H1 (cell line): ENCODE measurements around the gene DUOX1. TPM values are rescaled to one million over a fixed set of nuclear protein-coding genes. Genes with fewer than 3 reads are reported as not detected.

Source experiments
- CTCF ChIA-PET: fragments of 300-600 bp; sonication (Branson Sonifier 250); formaldehyde crosslinking; loops from one replicate; lab custom pipeline; 2021; ENCODE audit not compliant: partially characterized antibody; lab: Charles Lee
- POLR2A ChIA-PET: fragments of 300-600 bp; sonication (Branson Sonifier 250); formaldehyde crosslinking; loops from one replicate; lab custom pipeline; 2021; ENCODE audit warnings: inconsistent platforms; ENCODE audit not compliant: partially characterized antibody; lab: Charles Lee
- DNase-seq, 2 experiments: peaks; one replicate each; pipeline versions ENCODE4 v3.0.0 to v3.0.0-alpha.2; 2010 to 2022; ENCODE audit warnings: low spot score in 2 of 2, low read depth in 1 of 2, mixed read lengths in 1 of 2
- FAIRE-seq: peaks from 2 replicates; lab custom pipeline; 2011; peaks lifted over from hg19 to GRCh38; lab: Jason Lieb, UNC
- H2AFZ ChIP-seq: 2 replicates; pipeline ENCODE4 v1.8.1; 2012; ENCODE audit warnings: low read length, inconsistent platforms
- H2AK5ac ChIP-seq: 2 replicates; pipeline ENCODE4 v1.6.1; 2013; ENCODE audit warnings: low read depth, low read length
- H2BK120ac ChIP-seq: replicated peaks from 2 replicates; pipeline ENCODE3; 2013; ENCODE audit warnings: low read depth, low read length, inconsistent platforms
- H2BK12ac ChIP-seq: 2 replicates; pipeline ENCODE4 v1.6.1; 2013; ENCODE audit warnings: low read depth, low read length
- H2BK15ac ChIP-seq: 2 replicates; pipeline ENCODE4 v1.6.1; 2013; ENCODE audit warnings: low read length
- H2BK20ac ChIP-seq: 2 replicates; pipeline ENCODE4 v1.6.1; 2013; ENCODE audit warnings: low read length
- H2BK5ac ChIP-seq: 2 replicates; pipeline ENCODE4 v1.6.1; 2013; ENCODE audit warnings: low read depth, low read length
- H3K14ac ChIP-seq: 2 replicates; pipeline ENCODE4 v1.6.1; 2013; ENCODE audit warnings: inconsistent platforms; ENCODE audit not compliant: insufficient read length
- H3K18ac ChIP-seq: 2 replicates; pipeline ENCODE4 v1.6.1; 2013; ENCODE audit warnings: low read length; ENCODE audit errors: extremely low read depth
- H3K23ac ChIP-seq: 2 replicates; pipeline ENCODE4 v1.6.1; 2013; ENCODE audit warnings: inconsistent platforms; ENCODE audit not compliant: insufficient read length
- H3K23me2 ChIP-seq: 2 replicates; pipeline ENCODE4 v1.6.1; 2013; ENCODE audit warnings: low read depth, low read length
- H3K27ac ChIP-seq: 2 replicates; pipeline ENCODE4 v1.6.1; 2011; ENCODE audit warnings: low read depth, low read length, inconsistent platforms
- H3K27me3 ChIP-seq, 4 experiments: replicated peaks in 1 of 4; 1 replicate in 1 of 4; 2 replicates in 3 of 4; pipeline versions ENCODE4 v1.6.1 to v1.8.1; 2011 to 2013; ENCODE audit warnings: low read length in 3 of 4, mild to moderate bottlenecking in 3 of 4, inconsistent platforms in 2 of 4, mixed read lengths in 2 of 4, moderate library complexity in 1 of 4; ENCODE audit not compliant: control insufficient read depth in 3 of 4, insufficient read depth in 3 of 4; ENCODE audit errors: extremely low read depth in 1 of 4
- H3K36me3 ChIP-seq, 4 experiments: 2 replicates each; pipeline versions ENCODE4 v1.6.1 to v1.8.1; 2011 to 2013; ENCODE audit warnings: mild to moderate bottlenecking in 4 of 4, low read length in 3 of 4, moderate library complexity in 2 of 4, control low read depth in 1 of 4, inconsistent platforms in 1 of 4; ENCODE audit not compliant: insufficient read depth in 4 of 4, control insufficient read depth in 2 of 4
- H3K4ac ChIP-seq: replicated peaks from 2 replicates; pipeline ENCODE3; 2013; ENCODE audit warnings: low read length, low read depth, mixed read lengths, inconsistent platforms; ENCODE audit not compliant: insufficient read length
- H3K4me1 ChIP-seq, 4 experiments: replicated peaks in 1 of 4; 1 replicate in 1 of 4; 2 replicates in 3 of 4; pipeline versions ENCODE4 v1.6.1 to v1.8.1; 2011 to 2013; ENCODE audit warnings: low read length in 3 of 4, inconsistent platforms in 2 of 4, mixed read lengths in 1 of 4; ENCODE audit not compliant: insufficient read depth in 4 of 4, control insufficient read depth in 3 of 4
- H3K4me2 ChIP-seq, 2 experiments: 2 replicates each; pipeline versions ENCODE4 v1.6.1 to v1.8.1; 2011 to 2013; ENCODE audit warnings: low read depth in 2 of 2, low read length in 2 of 2, control low read depth in 1 of 2, inconsistent platforms in 1 of 2, mild to moderate bottlenecking in 1 of 2; ENCODE audit not compliant: insufficient read depth in 1 of 2
- H3K4me3 ChIP-seq, 4 experiments: fragments of 200-600, 300-600 bp in 1 of 4; sonication (generic), shearing (Covaris generic), sonication (Bioruptor Twin) in 1 of 4; 2 replicates each; pipeline versions ENCODE4 v1.5.1 to v1.8.1; 2011 to 2016; ENCODE audit warnings: low read length in 4 of 4, low read depth in 3 of 4, control low read depth in 2 of 4, inconsistent platforms in 2 of 4, mild to moderate bottlenecking in 2 of 4, mixed read lengths in 1 of 4, moderate library complexity in 1 of 4; ENCODE audit not compliant: insufficient read depth in 2 of 4; ENCODE audit errors: extremely low read depth in 1 of 4
- H3K56ac ChIP-seq: replicated peaks from 2 replicates; pipeline ENCODE3; 2013; ENCODE audit warnings: low read depth, mild to moderate bottlenecking, mixed read lengths, low read length, inconsistent platforms; ENCODE audit not compliant: insufficient read length
- H3K79me1 ChIP-seq: 2 replicates; pipeline ENCODE4 v1.6.1; 2013; ENCODE audit warnings: low read depth, low read length, control low read depth
- H3K79me2 ChIP-seq, 2 experiments: 2 replicates each; pipeline versions ENCODE4 v1.6.1 to v1.8.1; 2012 to 2013; ENCODE audit warnings: low read length in 2 of 2, mild to moderate bottlenecking in 2 of 2, inconsistent platforms in 1 of 2; ENCODE audit not compliant: insufficient read depth in 2 of 2, control insufficient read depth in 1 of 2
- H3K9ac ChIP-seq, 4 experiments: replicated peaks in 1 of 4; 1 replicate in 1 of 4; 2 replicates in 3 of 4; pipeline versions ENCODE4 v1.6.1 to v1.8.1; 2011 to 2013; ENCODE audit warnings: low read depth in 3 of 4, low read length in 3 of 4, control low read depth in 2 of 4, mild to moderate bottlenecking in 2 of 4, moderate library complexity in 2 of 4, inconsistent platforms in 1 of 4; ENCODE audit errors: extremely low read depth in 1 of 4
- H3K9me3 ChIP-seq, 2 experiments: 2 replicates each; pipeline versions ENCODE4 v1.6.1 to v1.8.1; 2012 to 2013; ENCODE audit warnings: mild to moderate bottlenecking in 2 of 2, moderate library complexity in 2 of 2, control low read depth in 1 of 2, inconsistent platforms in 1 of 2, low read depth in 1 of 2, low read length in 1 of 2, mixed read lengths in 1 of 2; ENCODE audit not compliant: insufficient read depth in 2 of 2
- H4K20me1 ChIP-seq, 2 experiments: replicated peaks in 1 of 2; 2 replicates each; pipeline versions ENCODE3 to v1.8.1; 2011 to 2013; ENCODE audit warnings: inconsistent platforms in 2 of 2, low read length in 2 of 2, mild to moderate bottlenecking in 1 of 2; ENCODE audit not compliant: insufficient read depth in 2 of 2, control insufficient read depth in 1 of 2
- H4K5ac ChIP-seq: 2 replicates; pipeline ENCODE4 v1.6.1; 2013; ENCODE audit warnings: low read length, low read depth, mixed read lengths, inconsistent platforms; ENCODE audit not compliant: insufficient read length
- H4K8ac ChIP-seq: 2 replicates; pipeline ENCODE4 v1.8.0; 2013; ENCODE audit warnings: mild to moderate bottlenecking, moderate library complexity, low read length, inconsistent platforms; ENCODE audit not compliant: insufficient read depth; ENCODE audit errors: extremely low read depth
- H4K91ac ChIP-seq: replicated peaks from 2 replicates; pipeline ENCODE3; 2013; ENCODE audit warnings: low read length, mixed read lengths, inconsistent platforms; ENCODE audit not compliant: insufficient read length
- CREB1 ChIP-seq: IDR thresholded peaks from 2 replicates; pipeline ENCODE4 v1.6.1; 2012; ENCODE audit warnings: inconsistent platforms
- KDM1A ChIP-seq: fragments of 200-600, 300-600 bp; sonication (generic); IDR thresholded peaks from 2 replicates; pipeline ENCODE4 v1.7.1; 2016; ENCODE audit warnings: mild to moderate bottlenecking, low read length, borderline replicate concordance
- POLR2A ChIP-seq, 2 experiments: IDR thresholded peaks; 1 replicate in 1 of 2; 2 replicates in 1 of 2; pipeline ENCODE4 v1.6.1; 2011; ENCODE audit warnings: low read depth in 2 of 2, low read length in 2 of 2, mild to moderate bottlenecking in 2 of 2; ENCODE audit errors: control extremely low read depth in 1 of 2
- POLR2AphosphoS5 ChIP-seq: IDR thresholded peaks from 2 replicates; pipeline ENCODE4 v1.6.1; 2011; ENCODE audit warnings: low read depth, low read length
- SAP30 ChIP-seq: fragments of 300-600 bp; sonication (generic); IDR thresholded peaks from 2 replicates; pipeline ENCODE4 v1.7.1; 2012; ENCODE audit warnings: low read length, moderate library complexity, mild to moderate bottlenecking, inconsistent platforms; ENCODE audit not compliant: insufficient read depth, insufficient replicate concordance
- WGBS, 2 experiments: shearing (Covaris generic) in 1 of 2; methylation state at CpG; one replicate each; pipeline versions ENCODE4 v1.1.6 to v1.1.7; 2013 to 2015; ENCODE audit warnings: low lambda C conversion rate in 2 of 2, mixed read lengths in 2 of 2, inconsistent platforms in 1 of 2, low coverage in 1 of 2, missing lambda C conversion rate in 1 of 2; ENCODE audit not compliant: insufficient replicate concordance in 2 of 2, insufficient coverage in 1 of 2, insufficient read length in 1 of 2; ENCODE audit errors: extremely low coverage in 1 of 2, missing lambda C conversion rate in 1 of 2; 5-methylcytosine and 5-hydroxymethylcytosine counted together
- polyA plus RNA-seq, 7 experiments: library from polyadenylated mRNA; depleted of rRNA in 3 of 7; stranded (reverse) in 5 of 7; unstranded in 2 of 7; fragments of >200 nt in 5 of 7; fragments of 200-250 nt in 2 of 7; gene quantifications; 1 replicate in 5 of 7; 2 replicates in 1 of 7; 4 replicates in 1 of 7; pipeline versions ENCODE4 v1.2.1 to v1.2.3, GENCODE V29; 2011 to 2013; ENCODE audit warnings: missing spikeins in 2 of 7, mixed read lengths in 2 of 7
- total RNA-seq: library from RNA; stranded (reverse); fragmentation: NEBNext Ultra II Directional; extraction: Animal tissue kit (Norgen Biotek cat#: 25700); gene quantifications from 2 replicates; pipeline ENCODE4 v1.2.1, GENCODE V29; 2021
- TF ChIP-seq, protein P1 (sequence below), 3 experiments: IDR thresholded peaks; 1 replicate in 2 of 3; 2 replicates in 1 of 3; pipeline versions ENCODE4 v1.5.1 to v1.6.1; 2011; ENCODE audit warnings: low read length in 3 of 3, mild to moderate bottlenecking in 3 of 3, inconsistent platforms in 2 of 3, low read depth in 1 of 3, moderate library complexity in 1 of 3; ENCODE audit not compliant: insufficient read depth in 1 of 3; ENCODE audit errors: control extremely low read depth in 1 of 3

The DUOX1 gene
- total and polyA plus RNA-seq, 2 of the 8 experiments (the other 6 are each of a cell fraction or from before 2014, with no cell fraction given) = 0.84 to 1.4 TPM

DNA sequence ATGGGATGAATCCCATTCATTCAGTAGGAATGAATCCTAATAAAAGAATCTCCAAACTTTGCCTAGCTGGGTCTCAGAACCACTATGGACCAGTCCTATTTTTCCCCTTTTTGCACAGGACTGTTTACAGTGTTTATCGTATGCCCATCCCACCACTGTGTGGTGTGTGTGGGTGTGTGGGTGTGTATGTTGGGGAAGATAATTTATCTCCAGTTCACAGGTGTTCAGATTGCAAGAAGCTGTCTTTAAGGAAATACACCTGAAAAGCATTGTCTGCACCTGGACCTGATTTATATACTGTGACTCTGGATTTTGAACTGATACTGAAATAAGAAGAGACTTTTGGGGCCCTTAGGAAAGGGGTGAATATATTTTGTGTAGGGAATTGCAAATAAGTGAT is 82.7 kb downstream of the DUOX1 start:
- Histone ChIP-seq H3K4me3 (no peak overlapping the region), H4K5ac (no peak overlapping the region), H3K18ac (no peak overlapping the region), H2BK15ac (no peak overlapping the region), H3K4me2 (no peak overlapping the region), H3K23me2 (0 out of 2 replicates have a peak, but pooled peaks cover 2% of the 10 kb centered on the region), H2BK120ac (no peak overlapping the region), H3K79me2 (no peaks in the 10 kb centered on the region), H2AK5ac (no peak overlapping the region), H3K56ac (no peak overlapping the region), H3K27me3 (no peaks in the 10 kb centered on the region), H2BK12ac (no peak overlapping the region), H2BK20ac (no peak overlapping the region), H3K27ac (no peak overlapping the region), H2BK5ac (no peak overlapping the region), H4K91ac (no peak overlapping the region), H2AFZ (no peak overlapping the region), H3K4ac (no peak overlapping the region), H3K23ac (no peak overlapping the region), H3K14ac (no peak overlapping the region), H3K79me1 (no peaks in the 10 kb centered on the region), H4K20me1 (no peaks in the 10 kb centered on the region), H3K9ac (no peak overlapping the region), H4K8ac (no peak overlapping the region), H3K9me3 (no peaks in the 10 kb centered on the region), H3K36me3 (no peaks in the 10 kb centered on the region), H3K4me1 (no peaks in the 10 kb centered on the region)
- CTCF ChIA-PET = interaction anchor here (0.6 to 39.2 kb wide), 6 partner anchors 7 to 377 kb away, joined by 3 to 1117 read pairs (median 14); partner anchors contain the start of genes SHF and SLC28A2
- no peak for FAIRE-seq
- no peak for DNase-seq
- WGBS, 2 experiments = 88% methylated on average over 1 of the region's 1 CpG; no CpG with 5 or more reads in 1 of the 2 experiments
- POLR2A ChIA-PET = no interaction called here
- TF ChIP-seq, protein P1, sequence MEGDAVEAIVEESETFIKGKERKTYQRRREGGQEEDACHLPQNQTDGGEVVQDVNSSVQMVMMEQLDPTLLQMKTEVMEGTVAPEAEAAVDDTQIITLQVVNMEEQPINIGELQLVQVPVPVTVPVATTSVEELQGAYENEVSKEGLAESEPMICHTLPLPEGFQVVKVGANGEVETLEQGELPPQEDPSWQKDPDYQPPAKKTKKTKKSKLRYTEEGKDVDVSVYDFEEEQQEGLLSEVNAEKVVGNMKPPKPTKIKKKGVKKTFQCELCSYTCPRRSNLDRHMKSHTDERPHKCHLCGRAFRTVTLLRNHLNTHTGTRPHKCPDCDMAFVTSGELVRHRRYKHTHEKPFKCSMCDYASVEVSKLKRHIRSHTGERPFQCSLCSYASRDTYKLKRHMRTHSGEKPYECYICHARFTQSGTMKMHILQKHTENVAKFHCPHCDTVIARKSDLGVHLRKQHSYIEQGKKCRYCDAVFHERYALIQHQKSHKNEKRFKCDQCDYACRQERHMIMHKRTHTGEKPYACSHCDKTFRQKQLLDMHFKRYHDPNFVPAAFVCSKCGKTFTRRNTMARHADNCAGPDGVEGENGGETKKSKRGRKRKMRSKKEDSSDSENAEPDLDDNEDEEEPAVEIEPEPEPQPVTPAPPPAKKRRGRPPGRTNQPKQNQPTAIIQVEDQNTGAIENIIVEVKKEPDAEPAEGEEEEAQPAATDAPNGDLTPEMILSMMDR (IDR thresholded peaks at IDR 0.05; ENCODE audit: control extremely low read depth in 1 of 3, insufficient read depth in 1 of 3, low read depth in 1 of 3, low read length in 3 of 3) = no peak
- TF ChIP-seq CREB1 = no peak
- no peak for TF ChIP-seq KDM1A
- no peak for TF ChIP-seq POLR2A (IDR thresholded peaks at IDR 0.05; ENCODE audit: control extremely low read depth in 1 of 2, low read depth in 2 of 2, low read length in 2 of 2)
- no peak for TF ChIP-seq SAP30
- TF ChIP-seq POLR2AphosphoS5 = no peak
